ENCODE results near the gene MACROH2A1.

The MACROH2A1 gene

GRCh38 chr5:135322271-135322670 is 76.8 kb downstream of the MACROH2A1 start:
- Histone ChIP-seq H3K4me3 (ENCODE audit: low read depth, low read length, poor library complexity, severe bottlenecking) (no peak overlapping the region), H3K9me3 (ENCODE audit: low read length) (no peaks in the 10 kb centered on the region), H3F3A (ENCODE audit: insufficient read depth, low read length) (no peaks in the 10 kb centered on the region), H3K4me2 (ENCODE audit: low read length) (no peak overlapping the region), H3K27ac (ENCODE audit: low read depth, low read length, poor library complexity, severe bottlenecking) (no peak overlapping the region), H3K27me3 (ENCODE audit: insufficient read depth, low read length) (no peaks in the 10 kb centered on the region), H3K79me2 (ENCODE audit: insufficient read depth, low read length) (no peaks in the 10 kb centered on the region), H4K20me1 (ENCODE audit: insufficient read depth, low read length) (no peaks in the 10 kb centered on the region), H2AFZ (ENCODE audit: low read length) (no peak overlapping the region), H3K9ac (ENCODE audit: low read length) (no peak overlapping the region), H3K9me2 (ENCODE audit: low read depth, low read length) (no peaks in the 10 kb centered on the region), H3K36me3 (ENCODE audit: insufficient read depth, low read length) (no peaks in the 10 kb centered on the region), H3K4me1 (ENCODE audit: insufficient read depth, low read length, severe bottlenecking) (no peaks in the 10 kb centered on the region)
- TF ChIP-seq CTCF (IDR thresholded peaks at IDR 0.05; ENCODE audit: low read length), result no peak
- no peak for TF ChIP-seq EZH2 (IDR thresholded peaks at IDR 0.05; ENCODE audit: borderline replicate concordance, low read length)

- no peaks in the 10 kb centered on the region for H3K27me3 ChIP-seq (ENCODE audit: insufficient read depth, low read length)
- no peaks in the 10 kb centered on the region for H3K9me2 ChIP-seq (ENCODE audit: low read depth, low read length)
- H3K9me3 ChIP-seq (ENCODE audit: low read length), result no peaks in the 10 kb centered on the region
- H3F3A ChIP-seq (ENCODE audit: insufficient read depth, low read length), result no peaks in the 10 kb centered on the region
- H3K4me1 ChIP-seq (ENCODE audit: insufficient read depth, low read length, severe bottlenecking), result no peaks in the 10 kb centered on the region
- no peaks in the 10 kb centered on the region for H3K79me2 ChIP-seq (ENCODE audit: insufficient read depth, low read length)
- no peak overlapping the region for H3K27ac ChIP-seq (ENCODE audit: low read depth, low read length, poor library complexity, severe bottlenecking)
- H4K20me1 ChIP-seq (ENCODE audit: insufficient read depth, low read length), result no peaks in the 10 kb centered on the region
- H3K4me3 ChIP-seq (ENCODE audit: low read depth, low read length, poor library complexity, severe bottlenecking), result no peak overlapping the region
- H2AFZ ChIP-seq (ENCODE audit: low read length), result no peak overlapping the region
- H3K36me3 ChIP-seq (ENCODE audit: insufficient read depth, low read length), result no peaks in the 10 kb centered on the region
- no peak overlapping the region for H3K9ac ChIP-seq (ENCODE audit: low read length)
- no peak overlapping the region for H3K4me2 ChIP-seq (ENCODE audit: low read length)
- TF ChIP-seq EZH2 (IDR thresholded peaks at IDR 0.05; ENCODE audit: borderline replicate concordance, low read length) (no peak), CTCF (IDR thresholded peaks at IDR 0.05; ENCODE audit: low read length) (no peak)
These were observed 78.1 kb downstream of the MACROH2A1 start for GRCh38 chr5:135320718-135321484.

- TF ChIP-seq CTCF (IDR thresholded peaks at IDR 0.05; ENCODE audit: low read length), result no peak
- TF ChIP-seq EZH2 (IDR thresholded peaks at IDR 0.05; ENCODE audit: borderline replicate concordance, low read length), result no peak
- Histone ChIP-seq H3K9me3 (ENCODE audit: low read length) (no peaks in the 10 kb centered on the region), H4K20me1 (ENCODE audit: insufficient read depth, low read length) (no peaks in the 10 kb centered on the region), H2AFZ (ENCODE audit: low read length) (no peak overlapping the region), H3K27ac (ENCODE audit: low read depth, low read length, poor library complexity, severe bottlenecking) (no peak overlapping the region), H3K36me3 (ENCODE audit: insufficient read depth, low read length) (no peaks in the 10 kb centered on the region), H3F3A (ENCODE audit: insufficient read depth, low read length) (no peaks in the 10 kb centered on the region), H3K9me2 (ENCODE audit: low read depth, low read length) (no peaks in the 10 kb centered on the region), H3K4me2 (ENCODE audit: low read length) (no peak overlapping the region), H3K27me3 (ENCODE audit: insufficient read depth, low read length) (no peaks in the 10 kb centered on the region), H3K9ac (ENCODE audit: low read length) (no peak overlapping the region), H3K4me3 (ENCODE audit: low read depth, low read length, poor library complexity, severe bottlenecking) (no peak overlapping the region), H3K79me2 (ENCODE audit: insufficient read depth, low read length) (no peaks in the 10 kb centered on the region), H3K4me1 (ENCODE audit: insufficient read depth, low read length, severe bottlenecking) (no peaks in the 10 kb centered on the region)
These were observed 79.0 kb downstream of the MACROH2A1 start for GRCh38 chr5:135319928-135320606.
